ENCODE measurements around the gene TSPAN9. TPM values are rescaled to one million over a fixed set of nuclear protein-coding genes. Genes with fewer than 3 reads are reported as not detected.

TSPAN9 gene
- total RNA-seq, 1 donor from 2014 or later, result 20.5 TPM

DNA sequence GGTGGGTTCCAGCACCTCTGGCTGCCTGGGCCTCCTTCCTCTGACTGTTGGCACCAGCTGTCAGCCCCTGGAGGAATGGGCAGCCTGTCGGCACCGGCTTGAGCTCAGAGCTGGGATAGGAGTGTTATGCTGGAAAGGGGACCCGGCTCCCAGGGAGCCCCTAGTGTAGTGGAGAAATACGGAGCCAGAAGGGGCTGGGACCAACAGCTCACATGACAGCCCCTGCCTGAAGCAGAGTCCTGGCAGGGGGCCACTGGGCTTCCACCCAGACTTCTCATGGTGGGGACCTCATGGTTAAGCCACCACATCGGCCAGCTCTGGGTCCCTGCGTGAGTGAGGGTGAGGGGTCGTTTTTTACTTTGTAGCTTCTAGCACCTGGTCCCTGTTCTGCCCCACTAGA is 174.5 kb downstream of the TSPAN9 start:
- no peak for DNase-seq (ENCODE audit: low read depth)
- no peak overlapping the region for H3K4me3 ChIP-seq (ENCODE audit: low read depth, low read length)
- TF ChIP-seq, protein P1, sequence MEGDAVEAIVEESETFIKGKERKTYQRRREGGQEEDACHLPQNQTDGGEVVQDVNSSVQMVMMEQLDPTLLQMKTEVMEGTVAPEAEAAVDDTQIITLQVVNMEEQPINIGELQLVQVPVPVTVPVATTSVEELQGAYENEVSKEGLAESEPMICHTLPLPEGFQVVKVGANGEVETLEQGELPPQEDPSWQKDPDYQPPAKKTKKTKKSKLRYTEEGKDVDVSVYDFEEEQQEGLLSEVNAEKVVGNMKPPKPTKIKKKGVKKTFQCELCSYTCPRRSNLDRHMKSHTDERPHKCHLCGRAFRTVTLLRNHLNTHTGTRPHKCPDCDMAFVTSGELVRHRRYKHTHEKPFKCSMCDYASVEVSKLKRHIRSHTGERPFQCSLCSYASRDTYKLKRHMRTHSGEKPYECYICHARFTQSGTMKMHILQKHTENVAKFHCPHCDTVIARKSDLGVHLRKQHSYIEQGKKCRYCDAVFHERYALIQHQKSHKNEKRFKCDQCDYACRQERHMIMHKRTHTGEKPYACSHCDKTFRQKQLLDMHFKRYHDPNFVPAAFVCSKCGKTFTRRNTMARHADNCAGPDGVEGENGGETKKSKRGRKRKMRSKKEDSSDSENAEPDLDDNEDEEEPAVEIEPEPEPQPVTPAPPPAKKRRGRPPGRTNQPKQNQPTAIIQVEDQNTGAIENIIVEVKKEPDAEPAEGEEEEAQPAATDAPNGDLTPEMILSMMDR (conservative IDR thresholded peaks at IDR 0.05; ENCODE audit: low read depth, low read length), result no peak

DNA sequence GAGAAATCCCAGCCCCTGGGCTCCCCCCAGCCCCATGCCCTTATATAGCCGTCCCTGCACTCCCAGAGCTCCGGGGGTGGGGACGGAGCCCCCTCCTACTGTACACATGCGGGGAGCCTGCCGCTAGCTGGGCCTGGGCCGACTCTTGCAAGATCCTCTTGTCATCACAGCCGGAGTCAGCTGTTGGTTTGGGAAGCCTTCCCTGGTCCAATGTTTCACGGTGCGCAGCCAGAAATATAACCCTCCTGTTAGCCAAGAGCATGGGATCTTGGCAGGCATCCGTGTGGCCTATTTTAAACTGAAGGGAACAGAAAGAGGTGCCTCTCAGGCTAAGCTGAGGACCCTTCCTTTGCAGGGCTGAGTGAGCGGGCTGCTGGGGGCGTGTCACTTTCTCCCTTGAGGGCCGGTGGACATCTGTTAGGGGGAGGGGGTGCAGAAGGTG is 175.3 kb downstream of the TSPAN9 start:
- no peak for DNase-seq (ENCODE audit: low read depth)
- TF ChIP-seq, protein P1 (conservative IDR thresholded peaks at IDR 0.05; ENCODE audit: low read depth, low read length), result no peak
- H3K4me3 ChIP-seq (ENCODE audit: low read depth, low read length), result no peak overlapping the region

DNA sequence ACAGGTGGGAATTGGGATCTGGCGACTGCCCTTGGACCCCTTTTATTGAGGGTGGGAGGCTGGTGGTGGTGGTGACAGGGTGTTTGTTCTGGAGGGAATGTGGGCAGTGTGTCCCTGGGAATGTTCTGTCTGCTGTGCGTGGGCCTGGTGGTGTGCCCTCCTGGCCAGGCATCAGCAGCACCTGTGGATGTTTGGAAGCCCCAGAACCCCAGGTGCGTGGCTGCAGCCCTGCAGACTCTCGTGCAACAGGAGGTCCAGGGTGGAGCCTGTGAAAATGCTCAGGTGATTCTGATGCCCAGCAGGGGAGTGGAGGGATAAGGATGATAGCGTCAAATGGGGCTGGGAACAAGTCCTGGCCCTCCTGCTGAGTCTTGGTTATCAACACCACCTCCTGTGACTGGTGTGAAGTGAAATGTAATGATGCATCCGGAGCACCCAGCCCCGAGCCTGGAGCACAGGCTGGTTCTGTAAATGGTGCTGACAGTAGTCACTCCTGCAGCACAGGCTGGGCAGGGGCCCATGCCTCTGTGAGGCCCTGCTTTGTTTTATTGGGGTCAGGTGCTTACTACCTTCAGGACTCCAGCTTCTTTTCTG is 176.6 kb downstream of the TSPAN9 start:
- DNase-seq (ENCODE audit: low read depth), result no peak
- H3K4me3 ChIP-seq (ENCODE audit: low read depth, low read length), result no peak overlapping the region
- TF ChIP-seq, protein P1 (conservative IDR thresholded peaks at IDR 0.05; ENCODE audit: low read depth, low read length), result no peak

DNA sequence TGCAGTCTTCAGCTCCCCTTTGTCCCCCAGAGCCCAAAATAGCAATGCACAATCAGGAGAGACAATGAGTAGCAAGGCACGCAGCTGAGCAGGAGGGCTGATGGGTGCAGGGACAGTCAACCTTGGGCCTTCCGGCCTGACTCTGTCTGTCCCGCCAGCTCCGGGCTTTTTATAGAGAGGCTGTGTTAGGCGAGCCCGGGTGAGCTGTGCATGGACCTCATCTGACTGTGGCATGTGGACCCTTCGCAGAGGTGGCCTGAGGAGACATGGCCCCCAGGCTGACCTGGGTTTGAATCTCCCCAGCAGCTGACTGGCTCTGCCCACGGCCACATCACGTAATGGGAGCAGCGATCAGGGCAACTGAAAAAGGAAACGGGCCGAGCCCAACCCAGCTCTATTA is 177.9 kb downstream of the TSPAN9 start:
- DNase-seq (ENCODE audit: low read depth), result no peak
- TF ChIP-seq, protein P1 (conservative IDR thresholded peaks at IDR 0.05; ENCODE audit: low read depth, low read length), result no peak
- no peak overlapping the region for H3K4me3 ChIP-seq (ENCODE audit: low read depth, low read length)

DNA sequence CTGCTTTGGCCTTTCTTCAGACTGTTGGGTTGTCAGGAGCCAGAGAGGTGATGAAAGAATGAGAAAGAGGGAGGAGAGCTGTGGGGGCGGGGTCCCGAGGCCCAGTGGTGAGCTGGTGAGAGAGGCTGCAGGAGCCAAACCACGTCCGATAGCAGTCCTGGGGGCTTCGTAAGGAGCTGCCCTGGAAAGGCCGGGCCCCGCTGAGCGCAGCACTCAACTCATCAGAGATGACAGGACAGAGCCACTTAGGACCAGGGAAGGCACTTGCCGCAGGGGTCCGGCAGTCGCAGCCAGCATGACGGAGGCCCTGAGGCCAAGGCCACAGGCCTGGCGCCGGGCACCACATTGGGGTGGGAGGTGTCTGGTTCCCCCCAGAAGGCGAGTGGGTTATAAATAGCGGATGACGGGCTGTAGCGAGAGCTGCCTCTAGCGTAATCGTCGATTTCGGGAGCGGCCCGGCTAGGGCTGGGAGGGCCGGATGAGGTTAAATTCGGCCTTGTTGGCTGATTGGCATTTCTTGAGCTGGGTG is 179.0 kb downstream of the TSPAN9 start:
- no peak for DNase-seq (ENCODE audit: low read depth)
- H3K4me3 ChIP-seq (ENCODE audit: low read depth, low read length), result no peak overlapping the region
- TF ChIP-seq, protein P1 (conservative IDR thresholded peaks at IDR 0.05; ENCODE audit: low read depth, low read length), result no peak

DNA sequence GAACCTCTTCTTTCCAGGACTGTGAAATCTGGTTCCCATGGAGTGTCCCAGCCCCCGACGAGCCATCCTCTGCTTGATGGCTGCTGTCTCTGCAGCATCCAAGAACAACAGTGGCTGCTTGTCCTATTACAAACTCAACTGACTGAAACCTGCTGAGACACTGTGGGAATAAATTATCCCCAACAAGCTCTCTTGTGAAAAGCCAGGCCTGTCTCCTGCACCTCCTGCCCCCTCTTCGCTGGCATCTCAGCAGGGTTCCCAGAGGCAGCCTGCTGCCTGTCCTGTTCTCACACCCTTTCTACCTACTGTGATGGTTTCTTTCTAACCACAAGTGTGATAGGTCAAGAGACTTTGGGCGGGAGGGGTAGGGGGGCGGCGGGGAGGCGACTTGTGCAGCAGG is 180.2 kb downstream of the TSPAN9 start:
- no peak for DNase-seq (ENCODE audit: low read depth)
- H3K4me3 ChIP-seq (ENCODE audit: low read depth, low read length), result no peak overlapping the region
- TF ChIP-seq, protein P1 (conservative IDR thresholded peaks at IDR 0.05; ENCODE audit: low read depth, low read length), result no peak

DNA sequence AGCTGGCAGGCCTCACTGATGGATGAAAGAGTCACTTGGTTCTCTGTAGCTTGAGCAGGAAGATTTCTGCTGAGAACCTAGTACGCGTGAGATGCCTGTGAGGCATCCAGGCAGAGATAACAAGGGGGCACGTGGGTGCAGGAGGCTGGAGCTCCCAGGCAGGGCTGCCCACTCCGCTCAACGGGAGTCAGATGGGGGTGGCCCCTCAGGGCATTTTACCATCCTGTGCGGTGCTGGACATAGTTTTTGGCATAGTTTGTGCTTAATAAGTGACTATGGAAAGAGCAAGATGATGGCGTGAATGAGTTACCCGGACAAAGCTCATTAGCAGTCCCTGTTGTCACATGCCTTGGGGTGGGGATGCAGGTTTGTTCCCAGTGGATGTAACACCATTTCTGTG is 182.8 kb downstream of the TSPAN9 start:
- no peak for DNase-seq (ENCODE audit: low read depth)
- TF ChIP-seq, protein P1 (conservative IDR thresholded peaks at IDR 0.05; ENCODE audit: low read depth, low read length), result no peak
- H3K4me3 ChIP-seq (ENCODE audit: low read depth, low read length), result no peak overlapping the region
